ENCODE results near the gene B3GNT2.

DNA sequence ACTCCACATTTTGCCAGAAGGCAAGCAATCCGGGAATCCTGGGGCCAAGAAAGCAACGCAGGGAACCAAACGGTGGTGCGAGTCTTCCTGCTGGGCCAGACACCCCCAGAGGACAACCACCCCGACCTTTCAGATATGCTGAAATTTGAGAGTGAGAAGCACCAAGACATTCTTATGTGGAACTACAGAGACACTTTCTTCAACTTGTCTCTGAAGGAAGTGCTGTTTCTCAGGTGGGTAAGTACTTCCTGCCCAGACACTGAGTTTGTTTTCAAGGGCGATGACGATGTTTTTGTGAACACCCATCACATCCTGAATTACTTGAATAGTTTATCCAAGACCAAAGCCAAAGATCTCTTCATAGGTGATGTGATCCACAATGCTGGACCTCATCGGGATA lies 26.8 kb downstream of the B3GNT2 start:
- TF ChIP-seq, protein P1, sequence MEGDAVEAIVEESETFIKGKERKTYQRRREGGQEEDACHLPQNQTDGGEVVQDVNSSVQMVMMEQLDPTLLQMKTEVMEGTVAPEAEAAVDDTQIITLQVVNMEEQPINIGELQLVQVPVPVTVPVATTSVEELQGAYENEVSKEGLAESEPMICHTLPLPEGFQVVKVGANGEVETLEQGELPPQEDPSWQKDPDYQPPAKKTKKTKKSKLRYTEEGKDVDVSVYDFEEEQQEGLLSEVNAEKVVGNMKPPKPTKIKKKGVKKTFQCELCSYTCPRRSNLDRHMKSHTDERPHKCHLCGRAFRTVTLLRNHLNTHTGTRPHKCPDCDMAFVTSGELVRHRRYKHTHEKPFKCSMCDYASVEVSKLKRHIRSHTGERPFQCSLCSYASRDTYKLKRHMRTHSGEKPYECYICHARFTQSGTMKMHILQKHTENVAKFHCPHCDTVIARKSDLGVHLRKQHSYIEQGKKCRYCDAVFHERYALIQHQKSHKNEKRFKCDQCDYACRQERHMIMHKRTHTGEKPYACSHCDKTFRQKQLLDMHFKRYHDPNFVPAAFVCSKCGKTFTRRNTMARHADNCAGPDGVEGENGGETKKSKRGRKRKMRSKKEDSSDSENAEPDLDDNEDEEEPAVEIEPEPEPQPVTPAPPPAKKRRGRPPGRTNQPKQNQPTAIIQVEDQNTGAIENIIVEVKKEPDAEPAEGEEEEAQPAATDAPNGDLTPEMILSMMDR (conservative IDR thresholded peaks at IDR 0.05; ENCODE audit: low read depth in 2 of 2): no peak
- no peak for TF ChIP-seq NANOG (IDR thresholded peaks at IDR 0.05; ENCODE audit: borderline replicate concordance)
- no peak for TF ChIP-seq EZH2phosphoT487 (IDR thresholded peaks at IDR 0.05; ENCODE audit: unreplicated experiment)
- TF ChIP-seq POLR2AphosphoS5 (IDR thresholded peaks at IDR 0.05; ENCODE audit: low read depth): no peak
- TF ChIP-seq EZH2 (IDR thresholded peaks at IDR 0.05; ENCODE audit: low read depth, unreplicated experiment): no peak
- TF ChIP-seq, protein P2, sequence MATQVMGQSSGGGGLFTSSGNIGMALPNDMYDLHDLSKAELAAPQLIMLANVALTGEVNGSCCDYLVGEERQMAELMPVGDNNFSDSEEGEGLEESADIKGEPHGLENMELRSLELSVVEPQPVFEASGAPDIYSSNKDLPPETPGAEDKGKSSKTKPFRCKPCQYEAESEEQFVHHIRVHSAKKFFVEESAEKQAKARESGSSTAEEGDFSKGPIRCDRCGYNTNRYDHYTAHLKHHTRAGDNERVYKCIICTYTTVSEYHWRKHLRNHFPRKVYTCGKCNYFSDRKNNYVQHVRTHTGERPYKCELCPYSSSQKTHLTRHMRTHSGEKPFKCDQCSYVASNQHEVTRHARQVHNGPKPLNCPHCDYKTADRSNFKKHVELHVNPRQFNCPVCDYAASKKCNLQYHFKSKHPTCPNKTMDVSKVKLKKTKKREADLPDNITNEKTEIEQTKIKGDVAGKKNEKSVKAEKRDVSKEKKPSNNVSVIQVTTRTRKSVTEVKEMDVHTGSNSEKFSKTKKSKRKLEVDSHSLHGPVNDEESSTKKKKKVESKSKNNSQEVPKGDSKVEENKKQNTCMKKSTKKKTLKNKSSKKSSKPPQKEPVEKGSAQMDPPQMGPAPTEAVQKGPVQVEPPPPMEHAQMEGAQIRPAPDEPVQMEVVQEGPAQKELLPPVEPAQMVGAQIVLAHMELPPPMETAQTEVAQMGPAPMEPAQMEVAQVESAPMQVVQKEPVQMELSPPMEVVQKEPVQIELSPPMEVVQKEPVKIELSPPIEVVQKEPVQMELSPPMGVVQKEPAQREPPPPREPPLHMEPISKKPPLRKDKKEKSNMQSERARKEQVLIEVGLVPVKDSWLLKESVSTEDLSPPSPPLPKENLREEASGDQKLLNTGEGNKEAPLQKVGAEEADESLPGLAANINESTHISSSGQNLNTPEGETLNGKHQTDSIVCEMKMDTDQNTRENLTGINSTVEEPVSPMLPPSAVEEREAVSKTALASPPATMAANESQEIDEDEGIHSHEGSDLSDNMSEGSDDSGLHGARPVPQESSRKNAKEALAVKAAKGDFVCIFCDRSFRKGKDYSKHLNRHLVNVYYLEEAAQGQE (IDR thresholded peaks at IDR 0.05; ENCODE audit: unreplicated experiment): no peak
- no peak for TF ChIP-seq JUNB (IDR thresholded peaks at IDR 0.05; ENCODE audit: unreplicated experiment)
